B cell (primary cell): ENCODE data around the gene EFNA5. TPM values are rescaled to one million over a fixed set of nuclear protein-coding genes. Genes with fewer than 3 reads are reported as not detected.

ENCODE experiments used
- ATAC-seq: fragments of 200-7000 bp; cut with Tn5 transposase; one replicate; pipeline ENCODE4 v1.10.0; 2021; ENCODE audit warnings: low read depth, mild to moderate bottlenecking, moderate number of reproducible peaks, moderate library complexity
- CTCF ChIA-PET: fragments of 350-600 bp; sonication (Branson Sonifier 250); formaldehyde crosslinking; loops from one replicate; lab custom pipeline; 2021; ENCODE audit warnings: antibody characterized with exemption, inconsistent platforms; lab: Charles Lee
- POLR2A ChIA-PET: fragments of 350-600 bp; sonication (Branson Sonifier 250); formaldehyde crosslinking; loops from one replicate; lab custom pipeline; 2021; ENCODE audit warnings: antibody characterized with exemption; lab: Charles Lee
- DNase-seq: peaks from one replicate; pipeline ENCODE4 v3.0.0; 2013
- H2AFZ ChIP-seq: 2 replicates; pipeline ENCODE4 v1.6.1; 2012; ENCODE audit warnings: mild to moderate bottlenecking, low read depth, low read length; ENCODE audit not compliant: insufficient read depth, poor library complexity, severe bottlenecking
- H3K27ac ChIP-seq, 2 donors: 1 replicate in 1 of 2; 2 replicates in 1 of 2; pipeline ENCODE4 v1.5.1; 2012 to 2013; ENCODE audit warnings: low read length in 2 of 2, mild to moderate bottlenecking in 2 of 2, moderate library complexity in 1 of 2
- H3K27me3 ChIP-seq, 4 experiments: fragments of 200-600 bp in 1 of 4; sonication (generic) in 1 of 4; replicated peaks in 1 of 4; 1 replicate in 2 of 4; 2 replicates in 2 of 4; pipeline versions ENCODE4 v1.6.1 to v1.7.0; 2013 to 2016; ENCODE audit warnings: low read length in 3 of 4, mild to moderate bottlenecking in 2 of 4, mixed read lengths in 1 of 4, moderate library complexity in 1 of 4; ENCODE audit not compliant: insufficient read depth in 4 of 4, control insufficient read depth in 3 of 4; ENCODE audit errors: control extremely low read depth in 1 of 4
- H3K36me3 ChIP-seq, 2 experiments: replicated peaks in 1 of 2; 1 replicate in 1 of 2; 2 replicates in 1 of 2; pipeline versions ENCODE4 v1.6.1 to v1.7.1; 2013; ENCODE audit warnings: low read length in 1 of 2; ENCODE audit not compliant: insufficient read depth in 2 of 2, control insufficient read depth in 1 of 2; ENCODE audit errors: control extremely low read depth in 1 of 2, extremely low read depth in 1 of 2
- H3K4me1 ChIP-seq, 2 donors: fragments of 200-600 bp in 1 of 2; sonication (generic) in 1 of 2; 1 replicate in 1 of 2; 2 replicates in 1 of 2; pipeline versions ENCODE4 v1.5.1 to v1.6.1; 2013 to 2017; ENCODE audit warnings: low read length in 2 of 2; ENCODE audit not compliant: control insufficient read depth in 2 of 2, insufficient read depth in 2 of 2
- H3K4me2 ChIP-seq: replicated peaks from 2 replicates; pipeline ENCODE3; 2012; ENCODE audit warnings: mild to moderate bottlenecking, low read depth, low read length; ENCODE audit not compliant: poor library complexity, severe bottlenecking
- H3K4me3 ChIP-seq, 5 experiments: fragments of 200-600 bp in 1 of 5; sonication (generic) in 1 of 5; 1 replicate in 3 of 5; 2 replicates in 2 of 5; pipeline versions ENCODE4 v1.5.1 to v1.7.0; 2011 to 2016; ENCODE audit warnings: low read length in 4 of 5, mild to moderate bottlenecking in 4 of 5, low read depth in 2 of 5, control low read depth in 1 of 5, moderate library complexity in 1 of 5; ENCODE audit not compliant: insufficient read depth in 1 of 5; ENCODE audit errors: control extremely low read depth in 1 of 5, extremely low read depth in 1 of 5
- H3K79me2 ChIP-seq: fragments of 200-600 bp; sonication (generic); one replicate; pipeline ENCODE4 v1.6.0; 2016; ENCODE audit warnings: low read length; ENCODE audit not compliant: control insufficient read depth, insufficient read depth
- H3K9ac ChIP-seq: fragments of 200-600 bp; sonication (generic); 2 replicates; pipeline ENCODE4 v1.6.1; 2017; ENCODE audit warnings: mild to moderate bottlenecking, low read length, moderate library complexity
- H3K9me3 ChIP-seq, 3 donors: one replicate each; pipeline versions ENCODE4 v1.6.1 to v1.7.1; 2013; ENCODE audit warnings: low read length in 2 of 3; ENCODE audit not compliant: control insufficient read depth in 2 of 3, insufficient read depth in 1 of 3; ENCODE audit errors: control extremely low read depth in 1 of 3
- H4K20me1 ChIP-seq: 2 replicates; pipeline ENCODE4 v1.6.0; 2012; ENCODE audit warnings: mild to moderate bottlenecking, low read length; ENCODE audit not compliant: insufficient read depth, control insufficient read depth, poor library complexity, severe bottlenecking
- H3K27ac Mint-ChIP-seq: one replicate; pipeline ENCODE4 v1.8.0; 2021; ENCODE audit warnings: mixed read lengths
- H3K27me3 Mint-ChIP-seq: one replicate; pipeline ENCODE4 v1.8.0; 2021; ENCODE audit warnings: mixed read lengths
- H3K4me1 Mint-ChIP-seq: one replicate; pipeline ENCODE4 v1.8.0; 2021; ENCODE audit warnings: mixed read lengths
- H3K4me3 Mint-ChIP-seq: one replicate; pipeline ENCODE4 v1.8.0; 2021; ENCODE audit warnings: mixed read lengths
- H3K9me3 Mint-ChIP-seq: one replicate; pipeline ENCODE4 v1.8.0; 2022; ENCODE audit warnings: mixed read lengths; ENCODE audit not compliant: insufficient read depth
- EZH2 ChIP-seq: IDR thresholded peaks from 2 replicates; pipeline ENCODE4 v1.6.1; 2012; ENCODE audit warnings: borderline replicate concordance, low read depth, mild to moderate bottlenecking, moderate library complexity, low read length; ENCODE audit not compliant: insufficient read depth, poor library complexity, severe bottlenecking
- WGBS: methylation state at CpG from one replicate; pipeline ENCODE4 v1.1.5; 2013; ENCODE audit warnings: missing lambda C conversion rate; ENCODE audit not compliant: insufficient coverage; 5-methylcytosine and 5-hydroxymethylcytosine counted together
- intact Hi-C: fragments of 100-400 bp; cut with micrococcal nuclease; formaldehyde crosslinking; loops from one replicate; pipeline ENCODE4 v1.10.0; 2022
- polyA plus RNA-seq: library from polyadenylated mRNA; depleted of rRNA; stranded (reverse); fragments of >200 nt; gene quantifications from 2 replicates; pipeline ENCODE4 v1.2.3, GENCODE V29; 2012
- total RNA-seq, 2 donors: library from RNA; stranded (reverse); fragments of 120-200 nt in 1 of 2; gene quantifications; 1 replicate in 1 of 2; 2 replicates in 1 of 2; pipeline versions ENCODE4 v1.2.3 to v1.2.4, GENCODE V29; 2013 to 2022
- TF ChIP-seq, protein P1 (sequence below): fragments of 200-600 bp; IDR thresholded peaks from one replicate; pipeline ENCODE4 v1.8.0; 2022; ENCODE audit warnings: antibody characterized with exemption, mild to moderate bottlenecking

EFNA5 gene
- total and polyA plus RNA-seq, 2 donors (not counting 1 experiment from before 2014, with no cell fraction given), result not detected

- intact Hi-C loops, result no loop called here
- no peak overlapping the region for H3K4me3 Mint-ChIP-seq
- no peaks in the 10 kb centered on the region for H3K9me3 ChIP-seq
- H4K20me1 ChIP-seq, result no peaks in the 10 kb centered on the region
- TF ChIP-seq EZH2, result no peak
- no CpG with 5 or more reads among the region's 4 CpGs for WGBS
- H3K9me3 Mint-ChIP-seq, result no peaks in the 10 kb centered on the region
- H3K79me2 ChIP-seq, result no peaks in the 10 kb centered on the region
- peaks cover 25% of the 10 kb centered on the region for H3K4me1 Mint-ChIP-seq
- POLR2A ChIA-PET, result no interaction called here
- no peak overlapping the region for H3K27ac ChIP-seq
- H3K27me3 ChIP-seq, result no peaks in the 10 kb centered on the region
- H2AFZ ChIP-seq, result no peak overlapping the region
- H3K4me3 ChIP-seq, result no peak overlapping the region
- no peak for DNase-seq
- CTCF ChIA-PET, result no interaction called here
- no peak for ATAC-seq
- H3K27me3 Mint-ChIP-seq, result no peaks in the 10 kb centered on the region
- peaks cover 15 to 21% of the 10 kb centered on the region in 2 donors for H3K4me1 ChIP-seq
- no peaks in the 10 kb centered on the region for H3K36me3 ChIP-seq
- no peak overlapping the region for H3K27ac Mint-ChIP-seq
- no peak overlapping the region for H3K9ac ChIP-seq
- H3K4me2 ChIP-seq, result no peak overlapping the region
These were observed 286.5 kb downstream of the EFNA5 start for GRCh38 chr5:107384256-107384655.

GRCh38 chr5:107383414-107383813 is 287.3 kb downstream of the EFNA5 start:
- Mint-ChIP-seq H3K27ac (no peak overlapping the region), H3K4me3 (no peak overlapping the region), H3K4me1 (peaks cover 17% of the 10 kb centered on the region), H3K9me3 (no peaks in the 10 kb centered on the region), H3K27me3 (no peaks in the 10 kb centered on the region)
- H2AFZ ChIP-seq, result no peak overlapping the region
- no peak overlapping the region for H3K9ac ChIP-seq
- CTCF ChIA-PET, result no interaction called here
- H3K79me2 ChIP-seq, result no peaks in the 10 kb centered on the region
- H3K36me3 ChIP-seq, result no peaks in the 10 kb centered on the region
- H3K27ac ChIP-seq, result no peak overlapping the region
- intact Hi-C loops, result no loop called here
- peaks cover 6 to 13% of the 10 kb centered on the region in 2 donors for H3K4me1 ChIP-seq
- H3K9me3 ChIP-seq, result no peaks in the 10 kb centered on the region
- H3K27me3 ChIP-seq, result no peaks in the 10 kb centered on the region
- no peak overlapping the region for H3K4me3 ChIP-seq
- WGBS, result no CpG with 5 or more reads among the region's 1 CpG
- ATAC-seq (no peak), DNase-seq (no peak)
- H3K4me2 ChIP-seq, result no peak overlapping the region
- no peaks in the 10 kb centered on the region for H4K20me1 ChIP-seq
- TF ChIP-seq, protein P1, sequence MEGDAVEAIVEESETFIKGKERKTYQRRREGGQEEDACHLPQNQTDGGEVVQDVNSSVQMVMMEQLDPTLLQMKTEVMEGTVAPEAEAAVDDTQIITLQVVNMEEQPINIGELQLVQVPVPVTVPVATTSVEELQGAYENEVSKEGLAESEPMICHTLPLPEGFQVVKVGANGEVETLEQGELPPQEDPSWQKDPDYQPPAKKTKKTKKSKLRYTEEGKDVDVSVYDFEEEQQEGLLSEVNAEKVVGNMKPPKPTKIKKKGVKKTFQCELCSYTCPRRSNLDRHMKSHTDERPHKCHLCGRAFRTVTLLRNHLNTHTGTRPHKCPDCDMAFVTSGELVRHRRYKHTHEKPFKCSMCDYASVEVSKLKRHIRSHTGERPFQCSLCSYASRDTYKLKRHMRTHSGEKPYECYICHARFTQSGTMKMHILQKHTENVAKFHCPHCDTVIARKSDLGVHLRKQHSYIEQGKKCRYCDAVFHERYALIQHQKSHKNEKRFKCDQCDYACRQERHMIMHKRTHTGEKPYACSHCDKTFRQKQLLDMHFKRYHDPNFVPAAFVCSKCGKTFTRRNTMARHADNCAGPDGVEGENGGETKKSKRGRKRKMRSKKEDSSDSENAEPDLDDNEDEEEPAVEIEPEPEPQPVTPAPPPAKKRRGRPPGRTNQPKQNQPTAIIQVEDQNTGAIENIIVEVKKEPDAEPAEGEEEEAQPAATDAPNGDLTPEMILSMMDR, result no peak
- no peak for TF ChIP-seq EZH2
- POLR2A ChIA-PET, result no interaction called here
